B cell (primary cell): ENCODE measurements around the gene ARHGEF10L.

ENCODE experiments used
- CTCF ChIP-seq: fragments of 200-600 bp; IDR thresholded peaks from one replicate; pipeline ENCODE4 v1.8.0; 2022; ENCODE audit warnings: antibody characterized with exemption, mild to moderate bottlenecking
- EZH2 ChIP-seq: IDR thresholded peaks from 2 replicates; pipeline ENCODE4 v1.6.1; 2012; ENCODE audit warnings: borderline replicate concordance, low read depth, mild to moderate bottlenecking, moderate library complexity, low read length; ENCODE audit not compliant: insufficient read depth, poor library complexity, severe bottlenecking

- TF ChIP-seq EZH2 (no peak), CTCF (no peak)
Observed at GRCh38 chr1:17513131-17513530, 26.4 kb upstream of the ARHGEF10L start.
